GM23338 (cell line): ENCODE data around the gene HNRNPL. TPM values are rescaled to one million over a fixed set of nuclear protein-coding genes. Genes with fewer than 3 reads are reported as not detected.

Experiments used
- ATAC-seq: fragments of 200-7000 bp; cut with Tn5 transposase; 3 replicates; pipeline ENCODE4 v1.9.1; 2020
- DNase-seq: peaks from one replicate; pipeline ENCODE4 v3.0.0-alpha.2; 2015; ENCODE audit warnings: low spot score
- H2AFZ ChIP-seq: fragments of 200-600 bp; sonication (generic); 2 replicates; pipeline ENCODE4 v1.8.0; 2016; ENCODE audit warnings: antibody characterized with exemption, mild to moderate bottlenecking, moderate library complexity
- H3F3A ChIP-seq: fragments of 200-600 bp; sonication (generic); replicated peaks from 2 replicates; pipeline ENCODE4 v1.8.0; 2017; ENCODE audit warnings: antibody characterized with exemption, mixed run types, low read depth
- H3K27ac ChIP-seq: fragments of 200-600 bp; sonication (generic); 2 replicates; pipeline ENCODE4 v1.6.1; 2016; ENCODE audit warnings: low read depth
- H3K27me3 ChIP-seq: fragments of 200-600 bp; sonication (generic); 2 replicates; pipeline ENCODE4 v1.8.0; 2016; ENCODE audit warnings: mild to moderate bottlenecking, mixed run types, moderate library complexity; ENCODE audit not compliant: insufficient read depth
- H3K36me3 ChIP-seq: fragments of 200-600 bp; sonication (generic); 2 replicates; pipeline ENCODE4 v1.8.0; 2016; ENCODE audit warnings: mild to moderate bottlenecking; ENCODE audit not compliant: insufficient read depth
- H3K4me1 ChIP-seq: fragments of 200-600 bp; sonication (generic); 2 replicates; pipeline ENCODE4 v1.8.0; 2016; ENCODE audit warnings: mild to moderate bottlenecking, moderate library complexity; ENCODE audit not compliant: insufficient read depth
- H3K4me2 ChIP-seq: fragments of 200-600 bp; sonication (generic); 2 replicates; pipeline ENCODE4 v1.7.1; 2017; ENCODE audit warnings: mixed run types
- H3K4me3 ChIP-seq: fragments of 200-600 bp; sonication (generic); 2 replicates; pipeline ENCODE4 v1.6.1; 2016; ENCODE audit warnings: mixed run types
- H3K79me2 ChIP-seq: fragments of 200-600 bp; sonication (generic); replicated peaks from 2 replicates; pipeline ENCODE4 v1.8.0; 2017; ENCODE audit warnings: mild to moderate bottlenecking; ENCODE audit not compliant: insufficient read depth
- H3K9me2 ChIP-seq: fragments of 200-600 bp; sonication (generic); 2 replicates; pipeline ENCODE4 v1.8.0; 2017; ENCODE audit not compliant: insufficient read depth
- H4K20me1 ChIP-seq: fragments of 200-600 bp; sonication (generic); replicated peaks from 2 replicates; pipeline ENCODE4 v1.8.0; 2017; ENCODE audit warnings: mild to moderate bottlenecking; ENCODE audit not compliant: insufficient read depth
- H3K27ac Mint-ChIP-seq: 2 replicates; pipeline ENCODE4 v1.8.0; 2020; ENCODE audit warnings: inconsistent platforms, mild to moderate bottlenecking, moderate library complexity, mixed read lengths
- H3K27me3 Mint-ChIP-seq: 3 replicates; pipeline ENCODE4 v1.8.0; 2022; ENCODE audit warnings: low read depth, mild to moderate bottlenecking, moderate library complexity, mixed read lengths, inconsistent platforms; ENCODE audit not compliant: insufficient read depth, poor library complexity
- H3K36me3 Mint-ChIP-seq: 3 replicates; pipeline ENCODE4 v1.8.0; 2021; ENCODE audit warnings: low read depth, mild to moderate bottlenecking, inconsistent platforms, moderate library complexity, mixed read lengths
- H3K4me1 Mint-ChIP-seq: 3 replicates; pipeline ENCODE4 v1.8.0; 2020; ENCODE audit warnings: mild to moderate bottlenecking, inconsistent platforms, mixed read lengths
- H3K4me3 Mint-ChIP-seq: 3 replicates; pipeline ENCODE4 v1.8.0; 2021; ENCODE audit warnings: moderate library complexity, mild to moderate bottlenecking, inconsistent platforms, mixed read lengths
- H3K9me3 Mint-ChIP-seq: 3 replicates; pipeline ENCODE4 v1.8.0; 2020; ENCODE audit warnings: moderate library complexity, mild to moderate bottlenecking, inconsistent platforms, mixed read lengths
- EZH2 ChIP-seq: fragments of 200-600 bp; sonication (generic); IDR thresholded peaks from one replicate; pipeline ENCODE4 v1.8.0; 2017; ENCODE audit warnings: antibody characterized with exemption, mild to moderate bottlenecking, low read depth; ENCODE audit not compliant: unreplicated experiment
- EZH2phosphoT487 ChIP-seq: fragments of 200-600 bp; sonication (generic); IDR thresholded peaks from one replicate; pipeline ENCODE4 v1.8.1; 2018; ENCODE audit warnings: antibody characterized with exemption; ENCODE audit not compliant: unreplicated experiment
- JUNB ChIP-seq: IDR thresholded peaks from one replicate; pipeline ENCODE4 v1.6.1; 2016; ENCODE audit warnings: antibody characterized with exemption; ENCODE audit not compliant: unreplicated experiment
- NANOG ChIP-seq: IDR thresholded peaks from 2 replicates; pipeline ENCODE4 v1.6.1; 2016; ENCODE audit warnings: antibody characterized with exemption, borderline replicate concordance
- POLR2AphosphoS5 ChIP-seq: IDR thresholded peaks from 2 replicates; pipeline ENCODE4 v1.6.1; 2016; ENCODE audit warnings: antibody characterized with exemption, low read depth
- STAT1 ChIP-seq: IDR thresholded peaks from one replicate; pipeline ENCODE4 v1.6.1; 2016; ENCODE audit warnings: antibody characterized with exemption; ENCODE audit not compliant: unreplicated experiment
- ZNF114 ChIP-seq: fragments of 250-450 bp; sonication (Bioruptor Pico); IDR thresholded peaks from 2 replicates; pipeline ENCODE4 v1.5.0; 2020; ENCODE audit warnings: mild to moderate bottlenecking, moderate library complexity
- polyA plus RNA-seq: library from polyadenylated mRNA; unstranded; fragments of >200 nt; fragmentation: Nextera tagmentation; extraction: Ambion mirVana; gene quantifications from 2 replicates; pipeline ENCODE4 v1.2.1, GENCODE V29; 2016
- total RNA-seq: library from RNA; depleted of rRNA; stranded (reverse); fragments of >200 nt; shearing (Covaris generic); gene quantifications from 2 replicates; pipeline ENCODE4 v1.2.3, GENCODE V29; 2014
- TF ChIP-seq, protein P1 (sequence below): fragments of 250-450 bp; sonication (Bioruptor Pico); IDR thresholded peaks from 2 replicates; pipeline ENCODE4 v1.5.0; 2020; ENCODE audit warnings: mild to moderate bottlenecking, moderate library complexity
- TF ChIP-seq, protein P2 (sequence below): IDR thresholded peaks from one replicate; pipeline ENCODE4 v1.6.1; 2018; ENCODE audit warnings: antibody characterized with exemption; ENCODE audit not compliant: unreplicated experiment
- TF ChIP-seq, protein P3 (sequence below): IDR thresholded peaks from 2 replicates; pipeline ENCODE4 v1.6.1; 2016; ENCODE audit warnings: antibody characterized with exemption

Gene HNRNPL
- total and polyA plus RNA-seq, 2 experiments from 2014 or later = 580 to 664 TPM

- Histone ChIP-seq H3K9me2 (0 out of 2 replicates have a peak, but pooled peaks cover 2% of the 10 kb centered on the region), H3K27ac (no peak overlapping the region), H3K36me3 (no peaks in the 10 kb centered on the region), H3K4me3 (no peak overlapping the region), H3F3A (no peaks in the 10 kb centered on the region), H3K4me1 (no peaks in the 10 kb centered on the region), H4K20me1 (no peaks in the 10 kb centered on the region), H2AFZ (no peak overlapping the region), H3K4me2 (no peak overlapping the region), H3K79me2 (no peaks in the 10 kb centered on the region), H3K27me3 (no peaks in the 10 kb centered on the region)
- peaks cover 7% of the 10 kb centered on the region; the same call in 2 of the 3 replicates for H3K36me3 Mint-ChIP-seq
- H3K9me3 Mint-ChIP-seq = peaks cover 10% of the 10 kb centered on the region
- no peak for ATAC-seq
- H3K4me1 Mint-ChIP-seq = no peaks in the 10 kb centered on the region; the same call in 2 of the 3 replicates
- TF ChIP-seq ZNF114 (CRISPR knock-in tag) = no peak
- peaks cover 9% of the 10 kb centered on the region for H3K27me3 Mint-ChIP-seq
- no peak for DNase-seq
- H3K4me3 Mint-ChIP-seq = no peak overlapping the region
- H3K27ac Mint-ChIP-seq = no peak overlapping the region
Measured at GRCh38 chr19:38806371-38806770, 43.4 kb downstream of the HNRNPL start.

- no peak overlapping the region for H3K4me3 ChIP-seq
- Mint-ChIP-seq H3K27ac (no peak overlapping the region), H3K4me1 (no peaks in the 10 kb centered on the region; the same call in 2 of the 3 replicates), H3K27me3 (peaks cover 9% of the 10 kb centered on the region), H3K9me3 (peaks cover 10% of the 10 kb centered on the region), H3K4me3 (no peak overlapping the region), H3K36me3 (peaks cover 7% of the 10 kb centered on the region; the same call in 2 of the 3 replicates)
- no peaks in the 10 kb centered on the region for H3K36me3 ChIP-seq
- ATAC-seq (no peak), DNase-seq (no peak)
- H2AFZ ChIP-seq = no peak overlapping the region
- H3K4me2 ChIP-seq = no peak overlapping the region
- peaks cover 11% of the 10 kb centered on the region; the same call in 1 of the 2 replicates for H3K9me2 ChIP-seq
- no peaks in the 10 kb centered on the region for H3K79me2 ChIP-seq
- no peak overlapping the region for H3K27ac ChIP-seq
- no peaks in the 10 kb centered on the region for H3F3A ChIP-seq
- no peaks in the 10 kb centered on the region for H3K27me3 ChIP-seq
- no peaks in the 10 kb centered on the region for H4K20me1 ChIP-seq
- no peaks in the 10 kb centered on the region for H3K4me1 ChIP-seq
- TF ChIP-seq JUNB = no peak
- TF ChIP-seq NANOG = no peak
- TF ChIP-seq, protein P1, sequence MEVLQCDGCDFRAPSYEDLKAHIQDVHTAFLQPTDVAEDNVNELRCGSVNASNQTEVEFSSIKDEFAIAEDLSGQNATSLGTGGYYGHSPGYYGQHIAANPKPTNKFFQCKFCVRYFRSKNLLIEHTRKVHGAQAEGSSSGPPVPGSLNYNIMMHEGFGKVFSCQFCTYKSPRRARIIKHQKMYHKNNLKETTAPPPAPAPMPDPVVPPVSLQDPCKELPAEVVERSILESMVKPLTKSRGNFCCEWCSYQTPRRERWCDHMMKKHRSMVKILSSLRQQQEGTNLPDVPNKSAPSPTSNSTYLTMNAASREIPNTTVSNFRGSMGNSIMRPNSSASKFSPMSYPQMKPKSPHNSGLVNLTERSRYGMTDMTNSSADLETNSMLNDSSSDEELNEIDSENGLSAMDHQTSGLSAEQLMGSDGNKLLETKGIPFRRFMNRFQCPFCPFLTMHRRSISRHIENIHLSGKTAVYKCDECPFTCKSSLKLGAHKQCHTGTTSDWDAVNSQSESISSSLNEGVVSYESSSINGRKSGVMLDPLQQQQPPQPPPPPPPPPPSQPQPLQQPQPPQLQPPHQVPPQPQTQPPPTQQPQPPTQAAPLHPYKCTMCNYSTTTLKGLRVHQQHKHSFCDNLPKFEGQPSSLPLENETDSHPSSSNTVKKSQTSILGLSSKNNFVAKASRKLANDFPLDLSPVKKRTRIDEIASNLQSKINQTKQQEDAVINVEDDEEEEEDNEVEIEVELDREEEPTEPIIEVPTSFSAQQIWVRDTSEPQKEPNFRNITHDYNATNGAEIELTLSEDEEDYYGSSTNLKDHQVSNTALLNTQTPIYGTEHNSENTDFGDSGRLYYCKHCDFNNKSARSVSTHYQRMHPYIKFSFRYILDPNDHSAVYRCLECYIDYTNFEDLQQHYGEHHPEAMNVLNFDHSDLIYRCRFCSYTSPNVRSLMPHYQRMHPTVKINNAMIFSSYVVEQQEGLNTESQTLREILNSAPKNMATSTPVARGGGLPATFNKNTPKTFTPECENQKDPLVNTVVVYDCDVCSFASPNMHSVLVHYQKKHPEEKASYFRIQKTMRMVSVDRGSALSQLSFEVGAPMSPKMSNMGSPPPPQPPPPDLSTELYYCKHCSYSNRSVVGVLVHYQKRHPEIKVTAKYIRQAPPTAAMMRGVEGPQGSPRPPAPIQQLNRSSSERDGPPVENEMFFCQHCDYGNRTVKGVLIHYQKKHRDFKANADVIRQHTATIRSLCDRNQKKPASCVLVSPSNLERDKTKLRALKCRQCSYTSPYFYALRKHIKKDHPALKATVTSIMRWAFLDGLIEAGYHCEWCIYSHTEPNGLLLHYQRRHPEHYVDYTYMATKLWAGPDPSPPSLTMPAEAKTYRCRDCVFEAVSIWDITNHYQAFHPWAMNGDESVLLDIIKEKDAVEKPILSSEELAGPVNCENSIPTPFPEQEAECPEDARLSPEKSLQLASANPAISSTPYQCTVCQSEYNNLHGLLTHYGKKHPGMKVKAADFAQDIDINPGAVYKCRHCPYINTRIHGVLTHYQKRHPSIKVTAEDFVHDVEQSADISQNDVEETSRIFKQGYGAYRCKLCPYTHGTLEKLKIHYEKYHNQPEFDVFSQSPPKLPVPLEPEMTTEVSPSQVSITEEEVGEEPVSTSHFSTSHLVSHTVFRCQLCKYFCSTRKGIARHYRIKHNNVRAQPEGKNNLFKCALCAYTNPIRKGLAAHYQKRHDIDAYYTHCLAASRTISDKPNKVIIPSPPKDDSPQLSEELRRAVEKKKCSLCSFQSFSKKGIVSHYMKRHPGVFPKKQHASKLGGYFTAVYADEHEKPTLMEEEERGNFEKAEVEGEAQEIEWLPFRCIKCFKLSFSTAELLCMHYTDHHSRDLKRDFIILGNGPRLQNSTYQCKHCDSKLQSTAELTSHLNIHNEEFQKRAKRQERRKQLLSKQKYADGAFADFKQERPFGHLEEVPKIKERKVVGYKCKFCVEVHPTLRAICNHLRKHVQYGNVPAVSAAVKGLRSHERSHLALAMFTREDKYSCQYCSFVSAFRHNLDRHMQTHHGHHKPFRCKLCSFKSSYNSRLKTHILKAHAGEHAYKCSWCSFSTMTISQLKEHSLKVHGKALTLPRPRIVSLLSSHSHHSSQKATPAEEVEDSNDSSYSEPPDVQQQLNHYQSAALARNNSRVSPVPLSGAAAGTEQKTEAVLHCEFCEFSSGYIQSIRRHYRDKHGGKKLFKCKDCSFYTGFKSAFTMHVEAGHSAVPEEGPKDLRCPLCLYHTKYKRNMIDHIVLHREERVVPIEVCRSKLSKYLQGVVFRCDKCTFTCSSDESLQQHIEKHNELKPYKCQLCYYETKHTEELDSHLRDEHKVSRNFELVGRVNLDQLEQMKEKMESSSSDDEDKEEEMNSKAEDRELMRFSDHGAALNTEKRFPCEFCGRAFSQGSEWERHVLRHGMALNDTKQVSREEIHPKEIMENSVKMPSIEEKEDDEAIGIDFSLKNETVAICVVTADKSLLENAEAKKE (CRISPR knock-in tag) = no peak
- TF ChIP-seq ZNF114 (CRISPR knock-in tag) = no peak
- TF ChIP-seq POLR2AphosphoS5 = no peak
- no peak for TF ChIP-seq STAT1
- TF ChIP-seq EZH2phosphoT487 = no peak
- TF ChIP-seq, protein P2, sequence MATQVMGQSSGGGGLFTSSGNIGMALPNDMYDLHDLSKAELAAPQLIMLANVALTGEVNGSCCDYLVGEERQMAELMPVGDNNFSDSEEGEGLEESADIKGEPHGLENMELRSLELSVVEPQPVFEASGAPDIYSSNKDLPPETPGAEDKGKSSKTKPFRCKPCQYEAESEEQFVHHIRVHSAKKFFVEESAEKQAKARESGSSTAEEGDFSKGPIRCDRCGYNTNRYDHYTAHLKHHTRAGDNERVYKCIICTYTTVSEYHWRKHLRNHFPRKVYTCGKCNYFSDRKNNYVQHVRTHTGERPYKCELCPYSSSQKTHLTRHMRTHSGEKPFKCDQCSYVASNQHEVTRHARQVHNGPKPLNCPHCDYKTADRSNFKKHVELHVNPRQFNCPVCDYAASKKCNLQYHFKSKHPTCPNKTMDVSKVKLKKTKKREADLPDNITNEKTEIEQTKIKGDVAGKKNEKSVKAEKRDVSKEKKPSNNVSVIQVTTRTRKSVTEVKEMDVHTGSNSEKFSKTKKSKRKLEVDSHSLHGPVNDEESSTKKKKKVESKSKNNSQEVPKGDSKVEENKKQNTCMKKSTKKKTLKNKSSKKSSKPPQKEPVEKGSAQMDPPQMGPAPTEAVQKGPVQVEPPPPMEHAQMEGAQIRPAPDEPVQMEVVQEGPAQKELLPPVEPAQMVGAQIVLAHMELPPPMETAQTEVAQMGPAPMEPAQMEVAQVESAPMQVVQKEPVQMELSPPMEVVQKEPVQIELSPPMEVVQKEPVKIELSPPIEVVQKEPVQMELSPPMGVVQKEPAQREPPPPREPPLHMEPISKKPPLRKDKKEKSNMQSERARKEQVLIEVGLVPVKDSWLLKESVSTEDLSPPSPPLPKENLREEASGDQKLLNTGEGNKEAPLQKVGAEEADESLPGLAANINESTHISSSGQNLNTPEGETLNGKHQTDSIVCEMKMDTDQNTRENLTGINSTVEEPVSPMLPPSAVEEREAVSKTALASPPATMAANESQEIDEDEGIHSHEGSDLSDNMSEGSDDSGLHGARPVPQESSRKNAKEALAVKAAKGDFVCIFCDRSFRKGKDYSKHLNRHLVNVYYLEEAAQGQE = no peak
- TF ChIP-seq EZH2 = no peak
- TF ChIP-seq, protein P3, sequence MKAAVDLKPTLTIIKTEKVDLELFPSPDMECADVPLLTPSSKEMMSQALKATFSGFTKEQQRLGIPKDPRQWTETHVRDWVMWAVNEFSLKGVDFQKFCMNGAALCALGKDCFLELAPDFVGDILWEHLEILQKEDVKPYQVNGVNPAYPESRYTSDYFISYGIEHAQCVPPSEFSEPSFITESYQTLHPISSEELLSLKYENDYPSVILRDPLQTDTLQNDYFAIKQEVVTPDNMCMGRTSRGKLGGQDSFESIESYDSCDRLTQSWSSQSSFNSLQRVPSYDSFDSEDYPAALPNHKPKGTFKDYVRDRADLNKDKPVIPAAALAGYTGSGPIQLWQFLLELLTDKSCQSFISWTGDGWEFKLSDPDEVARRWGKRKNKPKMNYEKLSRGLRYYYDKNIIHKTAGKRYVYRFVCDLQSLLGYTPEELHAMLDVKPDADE = no peak
Measured at GRCh38 chr19:38805180-38805579, 44.6 kb downstream of the HNRNPL start.
